ENCODE data around the gene SYN1. TPM values are rescaled to one million over a fixed set of nuclear protein-coding genes. Genes with fewer than 3 reads are reported as not detected.

Gene SYN1
- polyA plus RNA-seq, 1 donor from 2014 or later, result 4.3 TPM

GRCh38 chrX:47523297-47523696 is 96.4 kb downstream of the SYN1 start:
- H3F3A ChIP-seq (ENCODE audit: insufficient read depth, low read length, poor library complexity, severe bottlenecking), result no peaks in the 10 kb centered on the region
- H3K9me2 ChIP-seq (ENCODE audit: insufficient read depth, low read length), result no peaks in the 10 kb centered on the region
- peak overlapping the region; percentile 14 for H3K4me2 ChIP-seq (ENCODE audit: low read length)
- H3K4me3 ChIP-seq (ENCODE audit: low read length), result peak overlapping the region; percentile 63
- peak overlapping the region; percentile 14 for H2AFZ ChIP-seq (ENCODE audit: low read depth, low read length)
- TF ChIP-seq REST (IDR thresholded peaks at IDR 0.05; ENCODE audit: borderline replicate concordance), result no peak
- peak; percentile 92 for TF ChIP-seq SMC3 (conservative IDR thresholded peaks at IDR 0.05; ENCODE audit: poor library complexity)
- no peak for TF ChIP-seq EZH2 (IDR thresholded peaks at IDR 0.05; ENCODE audit: borderline replicate concordance, insufficient read depth, low read length, poor library complexity, severe bottlenecking)
- peak; percentile 93 for TF ChIP-seq RAD21 (conservative IDR thresholded peaks at IDR 0.05)
- peak; percentile 38 for TF ChIP-seq MXI1 (conservative IDR thresholded peaks at IDR 0.05; ENCODE audit: poor library complexity, severe bottlenecking)
- peak; percentile 65 for TF ChIP-seq POLR2AphosphoS5 (IDR thresholded peaks at IDR 0.05)
- TF ChIP-seq CTCF (IDR thresholded peaks at IDR 0.05; ENCODE audit: poor library complexity, severe bottlenecking), result peak; percentile 84
- no peak for TF ChIP-seq TAF1 (IDR thresholded peaks at IDR 0.05; ENCODE audit: low read depth)
- peak; percentile 35 for TF ChIP-seq EP300 (conservative IDR thresholded peaks at IDR 0.05; ENCODE audit: poor library complexity, severe bottlenecking)
- no peaks in the 10 kb centered on the region for H3K79me2 ChIP-seq (replicated peaks; ENCODE audit: insufficient read depth, low read length)
- no peaks in the 10 kb centered on the region for H3K27me3 ChIP-seq (ENCODE audit: insufficient read depth, low read depth, low read length)
- no peaks in the 10 kb centered on the region for H4K20me1 ChIP-seq (ENCODE audit: insufficient read depth)
- H3K27ac ChIP-seq (ENCODE audit: low read length), result peak overlapping the region; percentile 56
- no peaks in the 10 kb centered on the region for H3K36me3 ChIP-seq (ENCODE audit: insufficient read depth, low read length)
- no peaks in the 10 kb centered on the region for H3K9me3 ChIP-seq (ENCODE audit: low read length)
- H3K9ac ChIP-seq (ENCODE audit: low read length), result peak overlapping the region; percentile 65

Small RNAs within 50 kb of the gene (small RNA-seq; reads per million reads assigned to genes)
- gene MIR4769, result 0 reads per million in 3 experiments

Other genes with a start within 250 kb of the SYN1 start
- gene ZNF157, start 249.3 kb downstream of the SYN1 start, polyA plus RNA-seq, result 3.5 and 3.8 TPM in 2 replicates
- gene ZNF41, start 136.6 kb downstream of the SYN1 start, polyA plus RNA-seq, result 7.9 and 9.1 TPM in 2 replicates
- gene ARAF, start 58.7 kb downstream of the SYN1 start, polyA plus RNA-seq, result 9.9 and 25.0 TPM in 2 replicates
- 2.0 and 3.9 TPM in 2 replicates for gene TIMP1, start 37.4 kb downstream of the SYN1 start, polyA plus RNA-seq
- 2.7 and 4.8 TPM in 2 replicates for gene CFP, start 10.1 kb upstream of the SYN1 start, polyA plus RNA-seq
- 21.2 and 31.8 TPM in 2 replicates for gene ELK1, start 30.7 kb upstream of the SYN1 start, polyA plus RNA-seq
- 141 and 153 TPM in 2 replicates for gene UXT, start 39.3 kb upstream of the SYN1 start, polyA plus RNA-seq
- 7.0 and 7.7 TPM in 2 replicates for gene ZNF81, start 217.0 kb upstream of the SYN1 start, polyA plus RNA-seq